Neutrophil (primary cell): ENCODE results near the gene CAV2.

ENCODE experiments used
- H3K27ac ChIP-seq: fragments of 200-600 bp; sonication (generic); 2 replicates; pipeline ENCODE4 v1.5.1; 2016; ENCODE audit warnings: mild to moderate bottlenecking, moderate library complexity
- H3K27me3 ChIP-seq: fragments of 200-600 bp; sonication (generic); 2 replicates; pipeline ENCODE4 v1.6.0; 2016; ENCODE audit warnings: mild to moderate bottlenecking
- H3K36me3 ChIP-seq: fragments of 200-600 bp; sonication (generic); 2 replicates; pipeline ENCODE4 v1.5.1; 2017
- H3K4me1 ChIP-seq, 2 experiments: fragments of 200-600 bp in 1 of 2; sonication (generic) in 1 of 2; 1 replicate in 1 of 2; 2 replicates in 1 of 2; pipeline versions ENCODE4 v1.5.1 to v1.6.1; 2013 to 2016; ENCODE audit warnings: low read depth in 1 of 2, low read length in 1 of 2, mild to moderate bottlenecking in 1 of 2, moderate library complexity in 1 of 2; ENCODE audit not compliant: control insufficient read depth in 1 of 2, insufficient read depth in 1 of 2
- H3K4me3 ChIP-seq, 2 experiments: fragments of 200-600 bp in 1 of 2; sonication (generic) in 1 of 2; 1 replicate in 1 of 2; 2 replicates in 1 of 2; pipeline ENCODE4 v1.5.1; 2013 to 2016; ENCODE audit warnings: low read depth in 1 of 2, low read length in 1 of 2, mild to moderate bottlenecking in 1 of 2, moderate library complexity in 1 of 2
- H3K9me3 ChIP-seq: fragments of 200-600 bp; sonication (generic); 2 replicates; pipeline ENCODE4 v1.5.1; 2016
- TF ChIP-seq, protein P1 (sequence below): fragments of 200-600 bp; sonication (generic); IDR thresholded peaks from 2 replicates; pipeline ENCODE4 v1.5.1; 2016; ENCODE audit warnings: antibody characterized with exemption

The CAV2 gene

DNA sequence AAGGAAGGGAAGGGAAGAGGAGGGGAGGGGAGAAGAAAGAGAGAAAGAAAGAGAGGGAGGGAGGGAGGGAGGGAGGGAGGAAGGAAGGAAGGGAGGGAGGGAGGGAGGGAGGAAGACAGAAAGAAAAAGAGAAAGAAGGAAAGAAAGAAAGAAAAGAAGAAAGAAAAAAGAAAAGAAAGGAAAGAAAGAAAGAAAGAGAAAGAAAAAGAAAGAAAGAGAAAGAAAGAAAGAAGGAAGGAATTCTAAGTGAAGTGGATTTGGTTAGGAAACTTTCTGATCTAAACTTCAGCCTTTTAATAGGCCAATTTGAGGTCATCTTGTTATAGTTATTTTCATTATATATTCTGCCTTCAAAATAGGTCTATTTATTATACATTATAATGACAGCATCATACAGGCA, 4.3 kb downstream of the CAV2 start:
- Histone ChIP-seq H3K9me3 (no peaks in the 10 kb centered on the region), H3K27ac (no peak overlapping the region), H3K4me3 (no peak overlapping the region), H3K36me3 (no peaks in the 10 kb centered on the region), H3K4me1 (peaks cover 3 to 15% of the 10 kb centered on the region in 2 experiments), H3K27me3 (peaks cover 57% of the 10 kb centered on the region)
- TF ChIP-seq, protein P1, sequence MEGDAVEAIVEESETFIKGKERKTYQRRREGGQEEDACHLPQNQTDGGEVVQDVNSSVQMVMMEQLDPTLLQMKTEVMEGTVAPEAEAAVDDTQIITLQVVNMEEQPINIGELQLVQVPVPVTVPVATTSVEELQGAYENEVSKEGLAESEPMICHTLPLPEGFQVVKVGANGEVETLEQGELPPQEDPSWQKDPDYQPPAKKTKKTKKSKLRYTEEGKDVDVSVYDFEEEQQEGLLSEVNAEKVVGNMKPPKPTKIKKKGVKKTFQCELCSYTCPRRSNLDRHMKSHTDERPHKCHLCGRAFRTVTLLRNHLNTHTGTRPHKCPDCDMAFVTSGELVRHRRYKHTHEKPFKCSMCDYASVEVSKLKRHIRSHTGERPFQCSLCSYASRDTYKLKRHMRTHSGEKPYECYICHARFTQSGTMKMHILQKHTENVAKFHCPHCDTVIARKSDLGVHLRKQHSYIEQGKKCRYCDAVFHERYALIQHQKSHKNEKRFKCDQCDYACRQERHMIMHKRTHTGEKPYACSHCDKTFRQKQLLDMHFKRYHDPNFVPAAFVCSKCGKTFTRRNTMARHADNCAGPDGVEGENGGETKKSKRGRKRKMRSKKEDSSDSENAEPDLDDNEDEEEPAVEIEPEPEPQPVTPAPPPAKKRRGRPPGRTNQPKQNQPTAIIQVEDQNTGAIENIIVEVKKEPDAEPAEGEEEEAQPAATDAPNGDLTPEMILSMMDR, result no peak

DNA sequence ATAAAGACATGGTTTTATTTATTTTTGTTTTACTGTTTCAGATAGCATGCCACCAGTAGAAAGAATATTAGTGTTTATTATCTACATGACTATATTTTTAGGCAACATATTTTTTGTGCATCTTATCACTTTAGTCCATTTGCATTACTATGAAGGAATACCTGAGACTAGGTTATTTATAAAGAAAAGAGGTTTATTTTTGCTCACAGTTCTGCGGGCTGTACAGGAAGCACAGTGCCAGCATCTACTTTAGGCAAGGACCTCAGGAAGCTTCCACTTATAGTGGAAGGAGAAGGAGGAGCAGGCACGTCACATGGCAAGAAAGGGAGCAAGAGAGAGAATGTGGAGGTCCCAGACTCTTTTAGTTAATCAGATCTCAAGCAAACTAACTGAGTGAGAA, 5.7 kb downstream of the CAV2 start:
- Histone ChIP-seq H3K9me3 (no peaks in the 10 kb centered on the region), H3K27ac (no peak overlapping the region), H3K27me3 (peaks cover 42% of the 10 kb centered on the region), H3K4me1 (peaks cover 0 to 2% of the 10 kb centered on the region in 2 experiments), H3K36me3 (no peaks in the 10 kb centered on the region), H3K4me3 (no peak overlapping the region)
- TF ChIP-seq, protein P1, result no peak

DNA sequence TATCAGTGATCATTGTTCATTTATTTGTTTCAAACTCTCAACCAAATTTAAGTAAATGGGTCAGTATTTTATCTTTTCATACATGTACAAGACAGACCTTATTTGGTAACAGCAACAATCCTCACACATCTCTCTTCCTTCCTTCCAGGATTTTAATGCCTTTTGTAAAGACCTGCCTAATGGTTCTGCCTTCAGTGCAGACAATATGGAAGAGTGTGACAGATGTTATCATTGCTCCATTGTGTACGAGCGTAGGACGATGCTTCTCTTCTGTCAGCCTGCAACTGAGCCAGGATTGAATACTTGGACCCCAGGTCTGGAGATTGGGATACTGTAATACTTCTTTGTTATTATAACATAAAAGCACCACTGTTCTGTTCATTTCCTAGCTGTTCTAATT, 6.3 kb downstream of the CAV2 start:
- Histone ChIP-seq H3K4me1 (no peaks in the 10 kb centered on the region), H3K36me3 (no peaks in the 10 kb centered on the region), H3K27ac (no peak overlapping the region), H3K9me3 (no peaks in the 10 kb centered on the region), H3K27me3 (peaks cover 37% of the 10 kb centered on the region), H3K4me3 (no peak overlapping the region)
- TF ChIP-seq, protein P1, result no peak

DNA sequence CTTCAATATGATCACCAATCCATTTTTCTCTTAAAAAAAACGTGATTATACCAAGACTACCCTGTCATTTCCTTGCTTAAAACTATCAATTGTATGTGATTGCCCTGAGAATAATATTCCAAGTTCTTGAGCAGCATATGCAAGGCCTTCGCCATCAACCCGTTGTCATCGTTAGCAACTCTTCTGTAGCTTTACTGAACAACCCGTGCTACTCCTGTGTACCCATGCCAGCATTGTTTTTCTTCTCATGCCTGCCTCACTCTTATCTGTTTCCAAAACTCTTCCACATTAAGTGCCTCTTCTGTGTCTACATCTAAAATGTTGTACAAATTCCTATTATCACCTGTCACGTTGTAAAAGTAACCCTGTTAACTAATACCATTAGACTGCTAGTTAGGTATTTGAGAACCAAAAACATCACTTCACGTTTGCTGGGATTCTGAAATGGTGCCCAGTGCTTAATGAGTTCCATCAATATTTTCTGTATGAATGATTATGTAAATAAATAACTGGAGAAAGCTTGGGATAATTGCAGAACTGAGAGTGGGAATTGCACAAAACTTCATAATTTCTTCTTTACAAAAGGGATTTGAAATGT, 10.5 kb downstream of the CAV2 start:
- H3K27ac ChIP-seq, result no peak overlapping the region
- no peaks in the 10 kb centered on the region for H3K4me1 ChIP-seq
- no peaks in the 10 kb centered on the region for H3K9me3 ChIP-seq
- H3K4me3 ChIP-seq, result no peak overlapping the region
- TF ChIP-seq, protein P1, result no peak
- no peaks in the 10 kb centered on the region for H3K36me3 ChIP-seq
- peaks cover 4% of the 10 kb centered on the region for H3K27me3 ChIP-seq

DNA sequence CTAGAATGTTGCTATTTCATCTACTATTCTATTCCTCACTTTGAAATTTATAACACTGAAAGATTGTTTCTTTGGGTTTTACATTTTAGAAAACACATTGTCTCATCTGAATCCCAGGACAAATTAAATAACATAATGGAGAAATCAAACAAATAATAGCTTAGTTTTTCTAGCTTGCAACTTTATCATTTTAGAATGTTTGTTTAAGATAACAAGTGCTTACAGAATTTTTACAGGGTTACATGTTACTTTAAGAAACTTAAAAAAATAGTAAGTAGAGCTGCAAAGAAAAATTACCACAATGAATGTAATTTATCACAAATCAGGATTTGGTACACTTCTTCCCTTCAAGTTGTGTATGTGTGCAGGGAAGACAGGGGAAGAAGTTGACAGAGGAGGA, 11.3 kb downstream of the CAV2 start:
- no peaks in the 10 kb centered on the region for H3K9me3 ChIP-seq
- TF ChIP-seq, protein P1, result no peak
- no peaks in the 10 kb centered on the region for H3K4me1 ChIP-seq
- no peaks in the 10 kb centered on the region for H3K36me3 ChIP-seq
- peaks cover 8% of the 10 kb centered on the region for H3K27me3 ChIP-seq
- no peak overlapping the region for H3K27ac ChIP-seq
- H3K4me3 ChIP-seq, result no peak overlapping the region
